Fibroblast of the conjunctiva (primary cell): Measurements from ENCODE around the gene NT5DC3.

ENCODE experiments used
- DNase-seq: peaks from one replicate; pipeline ENCODE4 v3.0.0-alpha.2; 2010; ENCODE audit warnings: low read depth

NT5DC3 gene

DNA sequence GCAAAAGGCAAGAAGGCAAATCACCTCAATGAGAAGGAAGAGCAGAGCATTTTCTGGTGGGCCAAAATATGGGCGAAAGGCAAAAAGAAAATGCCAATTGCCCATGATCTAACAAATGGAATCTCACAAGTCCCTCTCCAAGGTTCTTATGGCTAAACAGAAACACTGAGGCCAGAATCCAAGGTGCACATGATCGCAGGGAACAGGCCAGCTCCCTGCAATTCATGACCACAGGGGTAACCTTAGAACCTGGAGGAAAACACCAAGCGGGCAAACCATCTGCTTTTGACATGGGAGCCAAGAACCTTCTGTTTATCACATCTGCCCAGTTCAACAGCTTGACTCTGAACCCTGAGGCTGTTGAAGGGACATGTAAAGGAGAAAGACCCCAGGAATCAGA lies 60.0 kb downstream of the NT5DC3 start:
- no peak for DNase-seq

DNA sequence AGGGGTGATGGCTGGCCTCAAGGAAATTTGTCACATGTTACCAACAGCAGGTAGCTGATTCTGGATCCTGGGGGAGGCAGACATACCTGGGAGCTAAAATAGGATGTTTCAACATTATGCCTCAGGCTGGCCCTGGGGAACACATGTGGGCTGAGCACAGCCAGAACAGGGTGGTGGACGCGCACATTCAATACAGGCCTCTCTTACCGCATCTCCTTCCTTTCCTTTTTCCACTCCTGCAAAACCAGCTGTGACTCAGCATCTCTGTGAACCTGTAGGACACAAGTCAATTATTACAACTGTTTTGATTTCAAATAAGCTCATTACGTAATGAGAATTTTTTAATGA lies 61.0 kb downstream of the NT5DC3 start:
- no peak for DNase-seq

DNA sequence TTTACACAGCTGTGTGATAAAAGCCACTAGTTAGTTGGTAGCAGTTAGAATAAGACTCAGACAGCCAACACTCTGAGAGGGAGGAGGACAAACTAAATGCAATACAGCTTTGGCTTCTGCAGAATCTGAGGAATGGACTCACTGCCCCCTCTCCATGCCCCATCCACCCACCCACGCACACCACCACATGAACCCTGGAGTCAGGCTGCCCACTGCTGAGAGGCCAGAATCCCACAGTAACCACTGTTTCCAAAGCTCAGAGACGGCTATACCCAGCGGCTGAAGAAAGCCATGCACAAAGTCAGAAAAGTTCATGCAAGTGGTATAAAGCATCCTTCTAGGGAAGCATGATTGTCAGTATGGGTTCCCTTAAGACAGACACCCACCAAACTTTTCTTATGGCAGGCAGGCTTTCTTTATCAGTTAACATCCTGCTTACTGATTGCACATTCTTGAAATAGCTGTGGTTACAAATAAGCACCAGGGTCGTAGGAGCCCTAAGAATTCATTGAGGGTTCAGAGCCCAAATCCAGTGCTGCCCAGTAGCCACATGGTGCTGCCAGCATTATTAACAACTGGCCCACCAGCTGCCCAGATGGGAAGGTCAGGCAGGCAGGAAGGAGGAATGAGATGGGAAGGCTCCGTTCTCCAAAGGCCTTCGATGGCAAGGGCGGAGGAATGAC lies 61.5 kb downstream of the NT5DC3 start:
- DNase-seq: no peak

DNA sequence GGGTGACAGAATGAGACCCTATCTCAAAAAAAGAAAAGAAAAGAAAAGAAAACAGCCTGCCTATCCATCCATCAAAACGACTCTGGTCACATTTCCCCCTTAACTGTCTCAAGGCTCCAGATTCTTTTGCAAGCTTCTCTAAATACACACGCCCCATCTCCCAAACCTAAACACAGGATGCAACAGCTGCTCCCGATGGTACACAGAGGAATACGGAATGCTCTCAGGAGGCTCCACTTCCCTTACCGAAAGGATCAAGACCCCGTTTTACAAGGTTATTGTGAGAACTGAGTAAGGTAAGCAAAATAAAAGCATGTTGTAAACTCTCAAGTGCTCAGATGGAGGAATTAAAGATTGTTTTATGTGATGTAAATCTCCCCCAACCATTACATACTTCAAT lies 62.3 kb downstream of the NT5DC3 start:
- no peak for DNase-seq

DNA sequence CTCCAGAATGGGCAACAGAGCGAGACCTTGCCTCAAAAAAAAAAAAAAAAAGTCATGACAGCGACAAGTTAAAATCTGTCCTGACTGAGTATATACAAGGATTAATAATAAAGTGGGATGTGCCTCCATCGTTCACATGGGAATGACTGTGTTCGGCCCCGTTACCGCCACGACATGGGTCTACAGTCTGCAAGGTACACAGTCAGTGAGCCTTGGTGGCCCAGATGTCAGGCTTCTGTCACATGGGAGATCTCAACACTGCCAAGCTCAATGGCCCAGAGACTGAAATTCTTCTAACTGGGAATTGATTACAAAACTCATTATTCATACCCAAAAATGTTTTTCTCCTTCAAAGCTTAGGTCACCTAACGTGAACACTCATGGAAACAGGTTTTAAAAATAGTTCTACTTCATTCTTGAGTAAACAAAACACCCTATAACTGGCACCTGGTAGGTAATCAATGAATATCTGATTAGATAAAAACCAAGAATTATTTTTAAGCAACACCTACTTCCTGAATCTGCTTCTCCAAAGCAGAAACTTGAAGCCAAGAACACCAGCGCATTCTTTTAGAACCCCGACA lies 66.0 kb downstream of the NT5DC3 start:
- DNase-seq: no peak

DNA sequence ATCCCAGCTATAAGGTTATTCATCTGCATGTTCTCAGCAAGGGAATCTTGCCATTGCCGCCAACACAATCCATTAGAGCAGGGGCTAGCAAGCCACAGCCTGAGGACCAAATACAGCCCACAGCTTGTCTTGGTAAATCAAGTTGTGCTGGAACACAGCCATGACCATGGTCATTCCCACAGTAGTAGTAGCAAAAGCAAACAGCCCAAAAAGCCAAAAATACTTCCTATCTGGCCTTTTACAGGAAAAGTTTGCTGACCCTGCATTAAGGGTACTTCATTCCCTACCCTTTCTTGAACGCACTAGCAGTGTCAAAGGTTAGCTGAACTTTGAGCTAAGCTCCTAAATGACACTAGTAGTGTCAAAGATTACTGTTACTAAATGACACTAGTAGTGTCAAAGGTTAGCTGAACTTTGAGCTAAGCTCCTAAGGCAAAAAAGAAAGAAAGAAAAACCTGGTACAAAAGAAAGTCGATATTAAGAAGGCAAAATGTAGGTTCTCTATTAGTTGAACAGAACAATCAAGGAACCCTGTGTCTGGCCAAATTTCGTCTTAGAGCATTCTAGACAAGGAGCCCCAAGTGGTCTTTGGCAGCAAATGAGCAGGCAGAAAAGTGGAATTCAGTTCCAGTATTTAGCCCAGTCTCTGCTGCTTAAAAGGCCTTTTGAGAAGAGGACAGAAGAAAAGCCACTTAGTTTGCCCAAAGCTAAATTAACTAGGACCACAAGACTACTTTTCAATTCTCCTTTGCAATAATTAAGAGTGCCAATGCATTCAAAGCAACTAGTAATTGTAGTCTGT lies 67.7 kb downstream of the NT5DC3 start:
- no peak for DNase-seq

DNA sequence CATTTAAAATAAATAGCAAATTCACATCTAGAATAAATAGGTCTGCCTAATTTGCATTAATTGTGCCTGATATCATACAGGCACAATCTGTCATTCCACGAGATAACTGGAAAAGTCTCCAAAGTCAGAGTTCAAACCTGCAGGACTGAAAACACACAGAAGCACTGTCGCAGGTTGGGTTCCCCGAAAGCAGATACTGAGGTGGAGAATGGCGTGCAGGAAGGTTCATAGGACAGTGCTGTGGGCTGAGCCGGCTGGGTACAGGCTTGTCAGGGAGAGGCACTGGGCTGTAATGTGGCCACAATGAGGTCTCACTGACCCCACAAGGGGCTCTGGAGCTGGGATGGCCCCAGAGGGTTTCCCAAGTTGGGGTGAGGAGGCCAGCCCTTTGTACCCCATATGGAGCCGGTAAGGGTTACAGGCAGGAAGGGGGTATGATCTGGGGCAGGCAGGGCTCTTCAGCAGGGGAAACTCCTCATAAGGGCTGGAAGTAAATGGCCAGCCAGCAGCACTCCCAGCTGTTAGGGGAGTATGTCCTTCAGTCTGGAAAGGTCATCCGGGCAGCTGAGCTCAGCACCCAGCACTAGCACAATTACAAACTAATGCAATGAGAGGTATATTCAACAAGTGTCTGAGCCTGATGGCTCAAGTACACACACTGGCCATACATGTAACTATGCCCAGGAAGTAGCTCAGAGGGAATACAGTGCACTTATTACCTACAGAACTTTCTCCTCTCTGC lies 68.5 kb downstream of the NT5DC3 start:
- DNase-seq: no peak

DNA sequence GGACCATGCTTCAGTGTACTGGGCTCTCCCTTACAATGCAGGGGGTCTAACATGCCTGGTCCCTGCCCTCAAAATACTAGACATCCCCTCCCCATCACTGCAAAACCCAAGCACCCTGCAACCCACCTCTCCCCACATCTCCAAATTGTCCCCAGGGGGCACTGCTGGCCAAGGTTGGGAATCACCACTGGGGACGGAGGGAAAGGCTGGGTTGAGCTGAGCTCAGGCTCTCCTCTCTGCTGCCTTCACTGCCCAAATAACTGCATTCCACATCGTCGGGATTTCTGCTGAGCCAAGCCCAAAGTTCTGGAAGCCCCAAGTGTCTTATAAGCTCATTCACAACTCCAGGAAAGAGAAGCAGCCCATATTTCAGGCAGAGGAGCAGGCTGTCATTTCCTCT lies 69.6 kb downstream of the NT5DC3 start:
- peak; percentile 14 for DNase-seq

DNA sequence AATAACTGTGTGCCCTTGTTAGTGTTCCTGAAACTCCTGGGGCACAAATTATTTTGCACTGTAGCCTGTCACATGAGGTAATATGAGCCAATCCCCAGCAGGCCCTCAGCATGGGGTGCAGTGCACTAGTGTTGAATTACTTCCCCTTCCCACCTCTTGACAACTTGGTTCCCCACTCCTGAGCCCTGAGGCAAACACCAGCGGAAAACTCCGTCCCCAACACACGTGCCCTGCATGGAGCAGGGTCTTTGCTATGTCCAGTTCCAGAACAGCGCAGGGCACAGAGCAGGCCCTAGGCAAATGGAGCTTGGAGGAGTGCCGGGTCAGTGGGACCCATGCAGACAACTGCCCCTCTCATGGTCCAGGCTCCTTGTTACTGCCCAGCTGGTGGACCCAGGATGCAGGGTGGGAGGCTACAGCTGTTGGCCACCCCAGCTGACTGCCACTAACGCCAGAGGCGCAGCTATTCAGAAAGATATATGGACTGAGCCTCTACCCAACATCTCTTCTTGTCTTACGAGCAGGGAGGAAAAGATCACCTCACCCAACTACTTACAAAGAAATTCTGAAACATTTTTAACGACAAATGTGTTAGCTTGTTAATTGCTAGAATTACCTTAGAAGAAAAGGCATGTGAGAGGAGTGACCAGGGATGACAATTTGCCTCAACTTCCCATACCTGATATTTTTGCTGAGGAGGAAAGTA lies 71.6 kb downstream of the NT5DC3 start:
- DNase-seq: no peak

DNA sequence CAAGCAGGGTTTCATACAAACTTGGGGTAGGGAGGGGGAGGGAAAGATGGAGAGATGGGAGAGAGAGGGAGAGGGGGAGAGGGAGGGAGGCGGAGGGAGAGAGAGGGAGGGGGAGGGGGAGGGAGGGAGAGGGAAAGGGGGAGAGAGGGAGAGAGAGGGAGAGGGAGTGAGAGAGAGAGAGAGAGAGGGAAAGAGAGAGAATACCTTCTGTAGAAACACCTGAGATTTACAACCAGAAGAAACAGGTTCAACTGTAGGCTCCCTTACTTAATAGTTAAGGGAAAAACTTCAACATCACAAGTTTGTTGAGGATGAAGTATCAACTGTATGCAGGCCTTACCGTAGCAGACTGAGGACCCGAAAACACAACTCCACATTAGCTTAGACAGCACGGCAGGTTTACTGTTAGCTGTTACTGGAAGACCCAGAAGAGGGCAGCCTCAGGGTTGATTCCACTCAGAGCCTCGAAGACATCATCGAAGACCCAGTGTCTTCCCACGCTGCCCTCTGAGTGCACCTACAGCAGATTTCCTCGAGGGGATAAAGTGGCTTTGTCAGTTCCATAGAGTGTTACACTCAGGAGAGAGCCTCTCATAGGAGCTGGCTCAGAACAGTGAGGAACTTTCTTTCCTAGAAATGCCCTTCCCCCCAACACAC lies 72.4 kb downstream of the NT5DC3 start:
- DNase-seq: no peak

DNA sequence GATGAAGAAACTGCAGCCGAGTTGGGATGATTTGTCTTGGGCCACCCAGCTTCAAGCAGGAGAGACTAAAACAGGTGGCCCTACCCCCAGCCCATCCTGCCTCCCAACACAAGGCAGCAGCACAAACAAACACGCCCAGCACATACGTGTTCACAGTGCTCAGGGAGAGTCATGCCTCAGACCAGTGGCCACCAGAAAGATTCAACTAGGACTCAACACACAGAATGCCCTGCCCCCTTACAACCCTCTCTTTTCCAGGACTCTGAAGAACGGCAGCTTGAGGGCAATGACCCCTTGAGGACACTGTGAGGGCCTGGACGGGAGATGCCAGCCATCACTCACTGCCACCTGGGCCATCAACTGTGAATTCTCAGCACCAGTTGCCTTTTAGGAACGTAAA lies 75.0 kb downstream of the NT5DC3 start:
- no peak for DNase-seq

DNA sequence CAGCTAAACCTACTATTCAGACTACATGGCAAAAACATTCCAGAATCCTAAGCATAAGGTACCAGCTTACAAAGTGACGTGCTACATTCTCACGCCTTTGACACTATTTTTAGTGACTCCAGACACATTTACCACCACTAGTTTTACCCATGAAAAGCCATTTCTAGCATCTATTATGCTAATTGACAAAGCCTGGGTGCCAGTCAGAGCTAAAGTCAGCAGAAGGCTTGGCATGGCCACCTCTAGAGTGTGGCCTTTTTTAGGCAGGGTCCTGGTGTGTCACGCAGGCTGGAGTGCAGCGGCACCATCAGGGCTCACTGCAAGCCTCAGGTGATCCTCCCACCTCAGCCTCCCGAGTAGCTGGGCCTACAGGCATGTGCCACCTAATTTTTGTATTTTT lies 75.7 kb downstream of the NT5DC3 start:
- no peak for DNase-seq

DNA sequence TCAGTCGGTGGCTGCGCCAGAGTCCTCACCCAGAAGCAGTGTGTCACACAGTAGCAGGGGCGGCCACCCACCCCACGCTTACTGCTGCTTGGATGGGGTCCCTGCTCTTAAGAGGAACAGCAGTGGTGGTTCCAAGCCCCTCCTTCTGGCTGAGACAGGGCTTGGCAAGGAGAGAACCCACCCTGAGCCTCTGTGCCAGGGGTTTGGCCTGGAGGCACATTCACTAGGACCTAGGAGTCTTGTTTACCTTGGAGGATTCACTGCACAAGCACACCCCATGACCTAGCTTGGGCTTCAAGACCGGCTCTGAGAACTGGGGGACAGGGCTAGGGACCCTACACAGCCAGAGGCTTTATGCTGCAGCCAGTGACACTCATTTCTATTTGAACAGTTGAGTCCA lies 78.6 kb downstream of the NT5DC3 start:
- no peak for DNase-seq

DNA sequence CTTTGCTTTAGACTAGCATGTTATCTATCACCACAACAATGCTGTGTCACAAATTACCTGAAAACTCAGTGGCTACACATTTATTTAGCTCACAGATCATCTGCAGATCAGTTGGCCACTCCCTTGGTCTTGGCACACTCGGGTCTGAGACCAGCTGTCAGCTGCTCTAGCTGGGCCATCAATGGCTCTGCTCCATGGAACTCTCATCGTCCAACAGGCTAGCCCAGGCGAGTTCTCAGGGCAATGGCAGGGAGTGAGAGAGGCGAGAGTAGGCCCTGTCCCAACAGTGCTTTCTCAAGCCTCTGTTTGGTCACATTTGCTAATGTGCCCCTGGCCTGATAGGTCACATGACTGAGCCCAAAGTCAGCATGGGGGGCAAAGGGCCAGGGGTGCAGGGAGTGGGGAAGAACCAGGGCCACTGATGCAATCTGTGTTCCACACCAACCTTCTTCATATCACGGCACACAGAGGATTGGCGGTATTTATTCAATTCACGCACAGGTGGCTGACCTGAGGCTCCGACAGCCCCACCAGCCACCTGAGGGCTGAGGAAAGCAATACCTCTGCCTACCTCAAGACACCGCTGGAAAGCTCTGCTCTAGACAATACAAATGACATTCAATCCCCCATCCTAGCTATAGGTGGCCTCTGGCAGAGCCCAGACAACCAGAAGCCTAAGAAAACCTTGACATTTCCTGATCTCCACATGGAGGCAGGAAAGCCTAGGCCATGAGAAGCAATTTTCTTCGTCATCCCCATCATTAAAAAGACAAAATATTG lies 82.5 kb downstream of the NT5DC3 start:
- no peak for DNase-seq

DNA sequence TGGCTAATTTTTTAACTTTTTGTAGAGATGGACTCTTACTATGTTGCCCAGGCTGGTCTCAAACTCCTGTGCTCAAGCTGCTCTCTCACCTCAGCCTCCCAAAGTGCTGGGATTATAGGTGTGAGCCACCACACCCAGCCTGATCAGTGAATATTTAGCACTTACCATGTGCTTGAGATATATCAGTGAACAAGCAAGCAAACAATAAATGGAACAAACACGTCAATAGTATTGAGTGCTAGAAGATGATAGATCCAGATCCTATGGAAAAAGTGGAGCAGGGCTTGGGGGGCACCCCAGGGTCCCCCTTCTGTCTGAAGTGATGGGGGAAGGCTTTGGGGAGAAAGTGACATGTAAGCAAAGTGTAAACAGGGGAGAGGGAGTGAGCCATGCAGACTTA lies 83.8 kb downstream of the NT5DC3 start:
- DNase-seq: no peak

DNA sequence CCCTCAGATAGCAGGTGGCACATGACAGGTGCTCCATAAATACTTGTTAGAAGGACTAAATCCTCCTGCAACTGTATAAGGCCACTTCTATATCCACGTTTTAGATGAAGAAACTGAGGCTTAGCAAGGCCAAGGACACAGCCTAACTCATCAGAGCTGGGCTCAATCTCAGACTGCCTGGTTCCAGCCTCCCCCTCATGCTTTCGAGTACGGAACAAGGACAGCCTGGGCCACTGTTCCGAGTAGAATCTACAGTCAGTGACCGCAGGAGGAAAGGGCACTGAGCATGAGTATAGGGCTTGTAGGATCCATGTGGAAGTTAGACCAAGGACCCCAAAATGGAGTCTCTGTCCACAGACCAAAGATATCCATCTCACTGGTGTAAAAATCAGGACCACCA lies 84.6 kb downstream of the NT5DC3 start:
- no peak for DNase-seq

DNA sequence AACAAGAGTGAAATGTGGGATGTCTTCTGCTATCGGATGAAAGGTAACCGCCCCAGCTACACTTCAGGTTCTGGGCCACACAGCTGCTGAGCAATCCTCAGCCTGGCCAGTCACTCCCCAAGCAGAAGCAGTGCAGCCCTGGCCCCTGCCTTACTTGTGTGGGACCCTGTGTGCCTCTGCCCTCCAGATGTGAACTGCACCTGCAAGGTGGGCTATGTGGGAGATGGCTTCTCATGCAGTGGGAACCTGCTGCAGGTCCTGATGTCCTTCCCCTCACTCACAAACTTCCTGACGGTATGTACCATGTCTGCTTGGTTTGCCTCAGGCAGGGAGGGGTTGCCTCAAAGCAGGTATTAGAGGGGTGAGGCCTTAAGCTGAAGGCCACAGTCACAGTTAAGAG lies 85.6 kb downstream of the NT5DC3 start:
- no peak for DNase-seq

DNA sequence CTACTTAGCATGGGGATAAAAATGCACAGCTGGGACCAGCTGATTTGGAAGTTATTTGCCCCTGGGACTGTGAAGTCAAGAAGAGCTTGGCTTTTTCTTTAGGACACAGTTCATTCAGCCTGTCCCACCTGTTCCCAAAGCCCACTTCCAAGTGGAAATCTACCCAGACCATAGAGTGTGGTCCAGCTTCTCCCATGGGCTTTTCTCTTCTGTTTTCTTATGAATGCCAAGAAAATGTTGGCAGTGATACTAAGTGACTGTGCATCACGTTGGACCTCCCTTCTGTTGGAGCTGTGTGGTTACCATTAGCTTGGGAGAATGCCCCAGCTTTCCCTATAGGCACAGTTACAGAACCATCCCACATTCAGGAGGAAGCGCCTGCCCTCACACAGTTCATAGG lies 89.4 kb downstream of the NT5DC3 start:
- peak; percentile 14 for DNase-seq

DNA sequence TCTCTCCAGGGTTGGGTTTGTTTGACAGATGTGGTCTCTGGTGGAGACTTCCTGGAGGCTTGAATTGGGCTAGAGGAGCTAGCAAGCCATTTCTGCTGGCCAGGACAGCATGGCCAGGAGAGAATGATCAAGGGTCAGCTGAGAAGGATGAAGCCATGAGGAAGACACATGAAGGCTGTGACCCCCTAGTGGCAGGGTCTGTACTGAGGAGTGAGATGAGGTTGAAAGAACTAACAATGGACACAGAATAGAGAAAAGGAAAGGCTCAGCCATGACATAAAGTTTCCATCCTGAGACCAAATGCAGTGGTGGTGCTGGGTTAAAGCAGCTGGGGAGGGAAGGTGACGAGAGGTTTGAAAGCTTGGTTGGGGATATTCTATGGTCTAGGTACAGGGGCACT lies 89.9 kb downstream of the NT5DC3 start:
- DNase-seq: no peak

DNA sequence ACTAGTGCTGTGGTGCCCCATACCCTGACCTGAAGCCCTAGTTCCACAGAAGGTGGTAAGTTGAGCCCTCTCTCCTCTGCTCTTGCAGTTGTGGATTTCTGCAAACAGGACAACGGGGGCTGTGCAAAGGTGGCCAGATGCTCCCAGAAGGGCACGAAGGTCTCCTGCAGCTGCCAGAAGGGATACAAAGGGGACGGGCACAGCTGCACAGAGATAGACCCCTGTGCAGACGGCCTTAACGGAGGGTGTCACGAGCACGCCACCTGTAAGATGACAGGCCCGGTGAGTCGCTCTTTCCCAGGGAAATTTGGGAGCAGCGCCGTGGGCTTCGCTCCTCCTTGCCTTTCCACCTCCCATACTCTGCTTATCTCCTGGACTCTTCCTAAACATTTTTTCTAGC lies 92.2 kb downstream of the NT5DC3 start:
- DNase-seq: no peak

DNA sequence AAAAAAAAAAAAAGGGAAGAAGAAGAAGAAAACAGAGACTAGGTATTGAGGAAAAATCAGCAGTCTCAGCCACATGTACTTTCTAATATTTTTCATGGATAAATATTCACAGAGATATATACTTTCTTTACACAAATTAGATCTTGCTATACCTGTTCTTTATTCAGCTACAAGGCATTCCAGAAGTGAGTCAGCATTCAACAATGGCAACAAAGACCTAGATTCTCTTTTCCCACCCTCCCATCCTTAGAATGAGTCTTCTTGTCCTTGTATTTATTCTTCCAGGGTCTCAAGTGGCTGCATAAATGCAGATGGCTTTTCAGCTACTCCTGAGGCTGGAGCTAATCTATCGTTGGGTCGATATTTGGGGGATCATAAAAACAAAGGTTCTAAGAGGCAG lies 93.0 kb downstream of the NT5DC3 start:
- DNase-seq: no peak
